ENCODE measurements around the gene PANX2. TPM values are rescaled to one million over a fixed set of nuclear protein-coding genes. Genes with fewer than 3 reads are reported as not detected.

The PANX2 gene
- total and polyA plus RNA-seq, 2 of the 4 experiments (the other 2 are of a cell fraction): 0.18 to 1.7 TPM

DNA sequence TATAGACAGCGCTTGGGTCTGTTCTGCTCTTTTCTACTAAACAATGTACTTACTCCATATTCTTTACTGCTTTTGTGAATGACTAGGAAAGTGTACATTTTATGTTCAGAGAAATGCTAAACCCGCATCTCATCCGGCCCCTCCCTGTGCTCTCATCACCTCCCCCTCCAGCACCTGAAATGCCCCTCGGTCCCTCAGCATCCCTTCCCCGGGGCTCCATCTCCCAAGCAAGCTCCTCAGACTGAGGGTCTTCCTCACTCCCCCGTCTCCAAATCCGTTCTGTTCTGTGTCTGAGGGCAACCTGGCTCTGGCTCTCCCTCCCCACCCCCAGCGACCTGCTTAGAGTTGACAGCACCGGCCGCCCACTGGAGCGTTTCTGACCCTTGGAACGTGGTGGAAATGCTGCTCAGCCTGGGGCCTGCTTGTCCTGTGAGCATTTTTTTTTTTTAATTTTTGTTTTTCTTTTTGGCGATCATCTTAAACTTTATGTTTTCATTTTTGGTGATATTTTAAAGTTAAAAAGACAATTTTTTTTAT, 31.7 kb downstream of the PANX2 start:
- intact Hi-C loops (cut with micrococcal nuclease) (loop anchor here (10.0 kb wide), 1 partner anchor 227 kb away; no protein-coding TSS in a partner anchor), in situ Hi-C loops (cut with MboI; ENCODE audit: low sequenced_read_pairs) (loop anchor here (25.0 kb wide), 1 partner anchor 390 kb away; no protein-coding TSS in a partner anchor), dilution Hi-C loops (cut with HindIII; ENCODE audit: low sequenced_read_pairs, unreplicated experiment) (no loop called here)
- H2BK5ac ChIP-seq (ENCODE audit: low read depth, low read length, poor library complexity, severe bottlenecking): no peak overlapping the region
- no peak overlapping the region for H3K14ac ChIP-seq (replicated peaks; ENCODE audit: low read depth, low read length)
- WGBS, 2 experiments (ENCODE audit: extremely low coverage in 2 of 2, insufficient read length in 1 of 2): 67% methylated on average over 3 of the region's 13 CpGs; no CpG with 5 or more reads in 1 of the 2 experiments
- H3K79me1 ChIP-seq (ENCODE audit: low read depth in 1 of 2, low read length in 2 of 2): peaks cover 41 to 56% of the 10 kb centered on the region in 2 experiments
- H3K18ac ChIP-seq (ENCODE audit: low read depth, low read length): no peak overlapping the region
- peaks cover 13% of the 10 kb centered on the region for H4K20me1 ChIP-seq (ENCODE audit: insufficient read depth, low read length)
- no peak overlapping the region for H4K5ac ChIP-seq (ENCODE audit: low read depth, low read length)
- H2BK120ac ChIP-seq (ENCODE audit: low read depth, low read length): no peak overlapping the region
- DNase-seq: no peak
- no peaks in the 10 kb centered on the region for H3K9me3 ChIP-seq (ENCODE audit: control insufficient read depth, insufficient read depth, low read length)
- no peak overlapping the region for H2BK15ac ChIP-seq (ENCODE audit: low read depth, low read length)
- H4K8ac ChIP-seq (ENCODE audit: low read depth in 2 of 2, low read length in 2 of 2): no peak overlapping the region
- peak overlapping the region; percentile 31 for H3K23ac ChIP-seq (ENCODE audit: low read depth, low read length)
- no peak for TF ChIP-seq MXI1 (IDR thresholded peaks at IDR 0.05; ENCODE audit: borderline replicate concordance, low read depth, low read length)
- TF ChIP-seq BHLHE40 (IDR thresholded peaks at IDR 0.05; ENCODE audit: low read depth, low read length): no peak
- TF ChIP-seq CEBPB (IDR thresholded peaks at IDR 0.05; ENCODE audit: low read depth, low read length): no peak
- TF ChIP-seq CHD1 (IDR thresholded peaks at IDR 0.05; ENCODE audit: low read depth, low read length): no peak
- TF ChIP-seq MAZ (IDR thresholded peaks at IDR 0.05; ENCODE audit: borderline replicate concordance, low read depth, low read length): no peak
- TF ChIP-seq MAFK (IDR thresholded peaks at IDR 0.05; ENCODE audit: low read depth, low read length): no peak
- TF ChIP-seq ELK1 (IDR thresholded peaks at IDR 0.05; ENCODE audit: borderline replicate concordance, low read depth, low read length): no peak
- TF ChIP-seq NFE2L2 (IDR thresholded peaks at IDR 0.05; ENCODE audit: low read depth, low read length): no peak
- TF ChIP-seq RAD21 (IDR thresholded peaks at IDR 0.05; ENCODE audit: low read length): no peak
- no peak for TF ChIP-seq FOS (IDR thresholded peaks at IDR 0.05; ENCODE audit: low read depth, low read length)
- no peak for TF ChIP-seq SMC3 (IDR thresholded peaks at IDR 0.05; ENCODE audit: low read depth, low read length)
- TF ChIP-seq RFX5 (IDR thresholded peaks at IDR 0.05; ENCODE audit: low read depth, low read length): no peak
- no peak for TF ChIP-seq POLR2A (IDR thresholded peaks at IDR 0.05; ENCODE audit: low read depth, low read length)
- TF ChIP-seq USF2 (IDR thresholded peaks at IDR 0.05; ENCODE audit: low read depth, low read length): no peak
- TF ChIP-seq RCOR1 (IDR thresholded peaks at IDR 0.05; ENCODE audit: insufficient replicate concordance, low read length): no peak
- TF ChIP-seq CTCF (conservative IDR thresholded peaks at IDR 0.05; ENCODE audit: low read depth, low read length): no peak
- H3K9ac ChIP-seq (ENCODE audit: low read depth, low read length): peak overlapping the region; percentile 69
- CTCF ChIA-PET: no interaction called here
- H3K4me2 ChIP-seq (ENCODE audit: low read depth, low read length): peak overlapping the region; percentile 93
- no peak overlapping the region for H2AK5ac ChIP-seq (ENCODE audit: low read depth, low read length)
- H2AFZ ChIP-seq (replicated peaks; ENCODE audit: low read length, poor library complexity): peak overlapping the region; percentile 94
- peaks cover 4% of the 10 kb centered on the region; the same call in 1 of the 2 replicates for H3K4me1 ChIP-seq (ENCODE audit: control insufficient read depth, insufficient read depth, low read length)
- no peak for ATAC-seq (ENCODE audit: low read depth)
- 0 out of 2 replicates have a peak, but pooled peaks cover 2% of the 10 kb centered on the region for H3K9me1 ChIP-seq (ENCODE audit: insufficient read depth, low read length)
- H3K27ac ChIP-seq (ENCODE audit: insufficient read depth, low read length): no peak overlapping the region
- POLR2A ChIA-PET (ENCODE audit: unreplicated experiment): no interaction called here
- no peak overlapping the region for H2AK9ac ChIP-seq (replicated peaks; ENCODE audit: low read depth, low read length, poor library complexity)
- no TSS peak for BruUV-seq (replicated peaks)
- H3K4ac ChIP-seq (ENCODE audit: low read depth, low read length): no peak overlapping the region
- peaks cover 22% of the 10 kb centered on the region for H3K36me3 ChIP-seq (ENCODE audit: control insufficient read depth, insufficient read depth, low read length)
- no peak overlapping the region for H2BK20ac ChIP-seq (ENCODE audit: low read depth, low read length)
- peak overlapping the region; percentile 92 for H3K4me3 ChIP-seq (ENCODE audit: insufficient read depth, low read depth, low read length)
- no peaks in the 10 kb centered on the region for H3K27me3 ChIP-seq (ENCODE audit: control insufficient read depth, insufficient read depth, low read length)
- H4K91ac ChIP-seq (ENCODE audit: insufficient read depth, low read depth, low read length): no peak overlapping the region
- H3K56ac ChIP-seq (ENCODE audit: extremely low read depth, insufficient read depth, low read length): no peak overlapping the region

Measured in IMR-90 (cell line).